AML-193 (cell line): ENCODE data around the gene SLC25A29.

Experiments
- DNase-seq, 2 experiments: peaks; one replicate each; lab custom pipeline; 2025; lab: John Stamatoyannopoulos, UW

Gene SLC25A29

DNA sequence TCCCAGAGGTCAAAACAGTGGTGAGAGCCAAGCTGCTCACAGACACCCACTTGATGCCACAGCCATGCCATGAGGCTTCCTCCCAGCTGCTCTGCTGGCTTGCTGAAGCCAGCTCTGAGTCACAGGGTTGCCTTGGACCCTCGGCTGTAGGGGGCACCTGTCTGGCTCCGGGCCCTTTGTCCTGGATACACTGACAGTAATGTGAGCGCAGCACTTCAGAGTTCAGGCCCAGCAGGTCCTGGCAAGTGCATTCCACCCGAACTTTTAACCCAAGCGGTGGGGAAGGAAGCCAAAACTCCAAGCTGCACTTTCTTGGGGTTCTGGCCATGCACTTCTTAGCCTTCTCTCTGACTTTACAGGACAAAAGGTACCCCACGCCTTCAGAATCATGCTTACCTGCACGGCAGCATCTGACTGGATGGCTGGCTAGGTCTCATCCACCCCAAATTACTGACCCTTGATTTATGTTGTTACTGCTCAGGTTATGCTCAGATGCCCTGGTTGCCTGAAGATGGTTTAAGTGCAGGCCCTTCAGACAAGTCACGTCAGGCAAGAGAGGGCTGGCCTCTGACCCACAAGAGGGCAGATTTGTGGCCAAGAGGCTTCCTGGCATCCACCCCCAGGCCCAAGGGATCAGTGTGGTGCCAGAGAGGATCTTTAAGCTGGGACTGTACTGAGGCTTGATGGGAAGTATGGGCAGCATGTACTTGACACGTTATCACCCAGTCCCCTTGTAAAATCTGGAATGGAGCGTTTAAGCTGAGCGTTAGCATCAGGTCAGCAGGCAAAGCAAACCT lies 24.8 kb downstream of the SLC25A29 start:
- no peak for DNase-seq

DNA sequence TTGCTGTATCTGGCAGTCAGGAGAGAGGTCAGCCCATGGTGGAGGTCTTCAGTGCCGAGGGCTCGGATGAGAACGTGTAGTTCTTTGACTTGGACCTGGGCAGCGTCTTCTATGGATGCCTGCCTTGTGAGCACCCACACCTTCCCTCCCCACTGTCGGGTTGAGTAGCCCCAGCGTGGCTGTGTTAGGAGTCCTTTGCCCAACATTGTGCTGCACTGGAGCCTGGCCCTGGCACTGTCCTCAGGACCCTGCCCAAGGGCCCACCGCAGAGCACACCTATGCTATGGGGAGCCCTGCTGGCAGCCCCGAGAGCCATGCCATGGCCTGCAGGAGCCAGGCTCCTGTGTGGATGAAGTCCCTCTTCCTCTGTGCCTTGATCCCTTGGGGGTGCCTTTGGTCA lies 26.7 kb downstream of the SLC25A29 start:
- DNase-seq: no peak

DNA sequence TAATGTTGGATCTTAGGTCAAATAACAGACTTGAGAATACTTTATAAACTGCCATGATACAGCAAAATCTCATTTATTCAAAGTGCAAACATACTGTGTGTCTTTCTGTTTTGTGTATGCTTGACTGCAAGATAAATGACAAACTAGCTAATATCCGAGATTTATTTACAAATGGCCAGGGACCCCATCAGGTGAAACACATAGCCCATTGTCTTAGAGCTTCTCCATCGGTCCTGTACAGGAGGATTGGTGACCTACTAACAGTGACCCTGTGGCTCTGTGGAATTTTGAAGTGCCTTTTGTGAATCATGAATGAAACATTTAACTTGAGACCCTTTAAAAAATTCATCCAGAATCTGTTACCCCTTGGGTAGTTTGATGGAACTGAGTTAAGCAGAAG lies 27.1 kb downstream of the SLC25A29 start:
- DNase-seq: no peak

DNA sequence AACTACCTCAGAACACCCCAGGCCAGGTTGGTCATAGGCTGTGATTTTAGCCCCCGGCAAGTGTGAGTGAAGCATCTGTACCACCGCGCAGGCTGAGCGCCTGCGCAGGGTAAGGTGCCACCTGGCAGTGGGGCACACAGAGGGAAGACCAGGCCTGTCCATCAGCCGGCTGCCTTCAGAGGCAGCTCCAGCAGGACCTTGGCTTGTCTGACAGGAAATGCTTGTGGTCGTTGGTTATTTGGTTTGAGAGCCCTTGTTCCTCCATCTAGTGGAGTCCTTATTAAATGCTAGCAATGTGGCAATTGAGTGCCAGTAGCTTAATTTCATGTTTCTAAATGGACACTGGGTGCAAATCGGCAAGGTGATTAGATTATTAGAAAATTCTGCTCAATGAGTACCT lies 27.5 kb downstream of the SLC25A29 start:
- DNase-seq: peak; percentile 56 to 76

DNA sequence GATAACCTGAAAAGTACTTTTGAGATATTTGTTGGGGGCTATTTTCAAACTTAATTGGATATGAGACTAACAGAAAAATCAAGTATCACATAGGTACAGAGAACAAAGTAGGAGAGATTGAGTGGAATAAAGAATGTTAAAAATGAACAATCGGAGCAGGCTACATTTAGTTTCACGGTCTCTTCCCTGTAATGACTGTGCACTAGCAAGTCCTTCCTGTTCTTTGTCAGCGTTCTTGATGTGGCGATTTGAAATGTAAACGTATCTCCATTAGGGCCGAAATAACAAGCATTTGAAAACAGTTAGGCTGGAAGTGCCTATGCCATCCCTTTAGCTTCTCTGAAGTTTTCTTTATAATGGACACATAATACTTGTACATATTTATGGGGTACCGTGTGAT lies 31.0 kb downstream of the SLC25A29 start:
- no peak for DNase-seq

DNA sequence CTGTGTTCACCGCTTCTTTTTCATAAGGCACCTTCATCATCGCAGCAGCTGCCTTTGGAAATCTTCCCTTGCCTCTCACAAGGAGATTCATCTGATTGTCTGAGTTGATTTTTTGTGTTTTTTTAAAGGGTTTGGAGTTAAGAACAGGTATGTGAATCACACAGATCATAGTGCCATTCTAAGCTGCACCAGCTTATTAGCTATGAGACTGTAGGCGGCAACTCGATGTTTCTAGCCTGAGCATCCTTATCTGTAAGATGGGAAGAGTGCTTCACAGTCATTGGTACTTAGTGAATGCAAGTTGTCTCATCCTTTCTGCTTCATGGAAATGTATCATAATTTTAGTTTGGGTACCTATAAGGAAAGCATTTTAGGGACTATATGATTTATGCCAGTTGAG lies 32.0 kb downstream of the SLC25A29 start:
- no peak for DNase-seq

DNA sequence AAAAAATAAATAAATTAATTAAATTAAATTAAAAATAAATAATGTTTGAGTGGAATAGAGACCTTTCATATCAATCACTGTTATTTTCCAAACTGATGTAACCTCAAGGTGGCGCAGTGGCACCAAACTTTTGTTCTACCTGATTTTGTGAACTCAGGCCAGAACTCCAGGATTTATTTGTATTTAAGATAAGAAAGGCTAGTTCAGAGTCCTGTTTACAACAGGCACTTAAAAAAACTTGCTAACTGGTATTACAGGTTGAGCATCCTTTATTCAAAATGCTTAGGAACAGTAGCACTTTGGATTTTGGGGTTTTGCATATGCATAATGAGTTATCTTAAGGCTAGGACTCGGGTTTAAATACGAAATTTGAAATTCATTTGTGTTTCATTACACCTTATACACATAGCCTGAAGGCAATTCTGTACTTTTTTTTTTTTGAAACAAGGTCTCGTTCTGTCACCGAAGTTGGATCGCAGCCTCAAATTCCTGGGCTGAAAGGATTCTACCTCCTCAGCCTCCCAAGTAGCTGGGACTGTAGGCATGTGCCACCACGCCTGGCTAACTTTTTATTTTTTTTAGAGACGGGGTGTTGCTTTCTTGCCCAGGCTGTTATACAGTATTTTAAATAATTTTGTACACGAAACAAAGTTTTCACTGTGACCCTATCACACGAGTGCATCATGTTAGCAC lies 34.9 kb downstream of the SLC25A29 start:
- DNase-seq: no peak

DNA sequence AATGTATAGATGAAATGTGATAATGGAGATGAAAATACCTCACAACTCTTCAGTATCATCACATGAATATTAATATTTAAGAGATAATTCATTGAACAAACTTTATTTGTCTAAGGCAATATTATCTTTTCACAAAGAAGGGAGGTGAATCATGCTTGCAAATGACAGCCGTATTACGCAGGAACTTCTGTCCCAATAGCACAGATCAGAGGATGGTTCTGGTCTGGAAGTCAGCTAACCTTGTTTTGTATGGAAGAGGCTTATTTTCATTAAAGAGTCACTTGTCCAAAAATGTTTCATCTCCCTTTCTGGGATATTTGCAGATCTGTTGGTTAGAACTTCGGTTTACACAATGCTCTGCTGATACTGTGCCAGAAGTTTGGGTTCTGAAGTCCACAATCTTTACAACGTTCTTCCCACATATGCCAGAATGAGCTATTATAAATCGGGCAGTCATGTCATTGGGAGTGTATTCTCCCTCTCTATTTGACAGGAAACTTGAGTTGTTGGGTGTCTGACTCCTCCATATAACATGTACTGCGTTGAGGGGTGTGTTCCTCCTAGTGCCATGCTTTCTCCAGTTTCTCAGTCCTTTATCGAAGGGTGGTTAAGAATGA lies 37.5 kb downstream of the SLC25A29 start:
- DNase-seq: no peak

DNA sequence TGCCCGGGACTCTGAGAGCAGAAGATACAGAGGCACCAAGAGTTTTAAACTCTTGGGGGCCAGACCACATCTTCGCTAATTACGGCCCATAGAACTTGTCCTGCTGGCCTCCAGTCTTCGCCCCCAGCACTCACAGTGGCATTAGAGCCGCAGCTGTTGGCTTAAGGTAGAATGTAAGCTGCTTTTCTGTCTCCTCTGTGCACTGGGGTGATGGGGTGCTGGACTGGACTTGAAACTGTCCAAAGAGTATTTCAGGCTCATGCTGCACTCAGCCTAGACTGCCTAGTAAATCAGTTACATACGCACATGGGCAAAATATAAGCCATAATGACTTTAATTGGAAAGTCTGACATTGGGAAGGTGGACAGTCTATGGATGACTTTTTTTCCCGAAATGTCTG lies 38.3 kb downstream of the SLC25A29 start:
- no peak for DNase-seq

DNA sequence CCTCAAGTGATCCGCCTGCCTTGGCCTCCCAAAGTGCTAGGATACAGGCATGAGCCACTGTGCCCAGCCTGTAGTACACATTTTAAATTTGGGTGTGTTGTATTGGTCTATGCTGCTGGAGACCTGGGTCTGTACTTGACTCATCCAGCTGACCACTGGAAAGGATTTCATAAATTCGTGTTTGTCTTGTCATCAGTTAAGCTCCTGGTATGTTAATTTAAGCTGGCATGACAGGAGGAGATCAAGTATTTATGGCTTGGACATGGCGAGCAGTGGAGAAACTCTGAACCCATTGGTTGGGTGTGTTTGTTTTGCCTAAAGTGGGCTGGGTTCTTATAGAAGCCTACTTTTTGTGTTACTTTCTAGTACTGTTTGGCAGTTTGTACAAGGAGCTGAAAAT lies 43.1 kb downstream of the SLC25A29 start:
- no peak for DNase-seq

DNA sequence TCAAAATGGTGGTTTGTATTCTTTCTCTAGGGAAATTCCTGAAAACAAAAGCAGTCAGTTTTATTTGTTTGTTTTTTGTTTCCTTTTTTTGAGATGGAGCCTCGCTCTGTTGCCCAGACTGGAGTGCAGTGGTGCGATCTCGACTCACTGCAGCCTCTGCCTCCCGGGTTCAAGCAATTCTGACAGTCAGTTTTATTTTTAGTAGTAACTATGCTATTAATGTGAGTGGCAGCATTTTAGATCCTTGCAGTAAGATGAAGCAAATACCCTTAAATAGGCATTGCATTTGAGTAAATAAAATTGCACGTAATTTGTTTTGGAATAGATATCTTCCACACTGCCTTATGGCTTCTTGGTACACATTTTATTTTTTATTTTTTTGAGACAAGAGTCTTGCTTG lies 43.7 kb downstream of the SLC25A29 start:
- no peak for DNase-seq

DNA sequence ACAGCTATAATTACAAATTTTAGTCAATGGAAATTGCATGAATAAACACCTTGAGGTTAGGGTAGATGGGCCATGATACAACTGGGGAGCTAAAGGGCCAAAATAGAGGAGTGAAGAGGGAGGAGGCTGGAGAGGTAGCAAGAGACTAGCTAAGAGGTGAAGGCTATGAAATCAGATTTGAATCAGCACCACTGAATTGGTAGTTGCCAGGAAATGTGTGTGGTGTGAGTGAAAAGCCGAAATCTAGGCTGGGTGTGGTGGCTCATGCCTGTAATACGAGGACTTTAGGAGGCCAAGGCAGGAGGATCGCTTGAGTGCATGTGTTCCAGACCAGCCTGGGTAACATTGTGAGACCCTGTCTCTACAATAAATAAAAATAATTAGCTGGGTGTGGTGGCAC lies 44.6 kb downstream of the SLC25A29 start:
- DNase-seq: no peak

DNA sequence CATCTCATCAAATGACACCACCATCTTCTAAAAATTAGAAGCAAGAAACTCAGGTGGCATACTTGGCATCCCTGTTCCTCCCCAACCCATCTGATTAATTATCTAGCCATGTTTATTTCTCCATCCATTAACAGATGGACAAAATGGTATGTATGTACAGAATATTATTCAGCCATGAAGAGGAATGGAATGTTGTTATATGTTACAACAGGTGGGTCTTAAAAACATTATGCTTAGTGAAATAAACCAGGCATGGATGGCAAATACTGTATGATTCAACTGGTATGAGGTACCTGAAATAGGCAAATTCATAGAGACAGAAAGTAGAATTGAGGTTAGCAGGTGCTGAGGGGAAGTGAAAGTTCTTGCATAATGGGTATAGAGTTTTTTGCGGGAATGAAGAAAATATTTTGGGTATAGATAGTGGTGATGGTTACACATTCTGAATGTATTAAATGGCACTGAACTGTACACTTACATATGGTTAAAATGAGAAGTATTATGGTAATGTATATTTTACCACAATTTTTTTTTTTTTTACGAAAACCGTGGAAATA lies 49.8 kb downstream of the SLC25A29 start:
- DNase-seq: no peak

DNA sequence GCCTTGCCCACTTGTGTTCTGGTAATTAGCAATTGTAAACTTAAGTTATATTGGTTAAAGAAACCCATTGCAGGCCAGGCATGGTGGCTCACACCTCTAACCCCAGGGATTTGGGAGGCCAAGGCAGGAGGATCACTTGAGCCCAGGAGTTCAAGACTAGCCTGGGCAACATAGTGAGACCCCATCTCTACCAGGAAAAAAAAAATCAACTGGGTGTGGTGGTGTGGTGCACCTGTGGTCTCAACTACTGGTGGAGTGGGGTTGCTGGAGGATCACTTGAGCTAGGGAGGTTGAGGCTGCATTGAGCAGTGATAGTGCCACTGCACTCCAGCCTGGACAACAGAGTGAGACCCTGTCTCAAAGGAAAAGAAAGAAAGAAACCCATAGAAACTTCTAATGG lies 53.6 kb downstream of the SLC25A29 start:
- no peak for DNase-seq

DNA sequence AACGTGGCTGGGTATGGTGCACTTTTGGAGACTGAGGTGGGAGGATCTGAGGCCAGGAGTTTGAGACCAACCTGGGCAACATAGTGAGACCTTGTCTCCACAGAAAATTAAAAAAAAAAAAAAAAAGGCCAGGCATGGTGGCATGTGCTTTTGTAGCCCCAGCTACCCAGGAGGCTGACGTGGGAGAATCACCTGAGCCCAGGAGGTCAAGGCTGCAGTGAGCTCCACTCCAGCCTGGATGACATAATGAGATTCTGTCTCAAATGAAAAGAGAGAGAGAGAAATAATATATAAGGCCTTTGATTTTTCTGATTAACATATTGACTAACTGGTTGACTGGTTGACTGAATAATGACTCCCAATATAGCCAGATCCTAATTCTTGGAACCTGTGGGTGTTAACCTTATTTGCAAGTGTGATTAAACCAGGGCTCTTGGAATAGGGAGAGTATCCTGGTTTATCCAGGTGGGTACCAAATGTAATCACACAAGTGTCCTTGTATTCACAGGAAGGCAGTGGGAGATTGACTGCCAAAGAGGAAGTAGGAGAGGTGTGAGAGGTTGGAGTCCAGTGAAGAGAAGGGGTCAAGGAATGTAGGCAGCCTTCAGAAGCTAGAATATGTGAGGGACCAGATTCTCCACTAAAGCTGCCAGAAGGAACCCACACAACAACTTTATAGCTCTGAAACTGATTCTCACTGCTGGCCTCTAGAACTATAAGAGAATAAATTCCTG lies 55.3 kb downstream of the SLC25A29 start:
- DNase-seq: no peak

DNA sequence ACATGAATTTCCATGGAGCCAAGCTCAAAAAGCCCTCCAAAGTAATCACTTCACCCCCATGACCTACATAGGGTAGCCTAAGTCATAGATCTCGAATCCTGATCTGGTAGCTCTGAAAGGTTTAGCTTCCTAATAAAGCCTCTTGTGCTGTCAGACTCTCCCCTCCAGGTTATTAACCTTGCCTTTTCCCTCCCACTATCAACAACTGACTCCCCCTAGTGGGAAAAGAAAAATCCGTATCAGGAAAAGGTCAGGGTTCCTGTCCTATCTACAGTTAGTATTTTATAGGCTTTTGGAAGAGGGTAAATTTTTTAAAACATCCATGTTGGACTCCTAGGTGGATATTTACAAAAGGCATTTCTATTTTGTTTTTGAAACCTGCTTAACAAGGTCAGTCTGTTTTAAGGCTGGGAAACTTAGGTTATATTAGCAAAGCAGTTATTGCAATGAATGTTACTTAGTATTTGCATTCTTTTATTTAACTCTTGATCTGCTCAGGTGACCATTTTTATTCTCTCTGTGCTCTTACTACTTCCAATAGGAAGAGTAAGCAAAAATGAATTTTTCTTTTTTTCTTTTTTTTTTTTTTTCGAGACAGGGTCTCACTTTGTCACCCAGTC lies 59.3 kb downstream of the SLC25A29 start:
- peak; percentile 28 to 58 for DNase-seq

DNA sequence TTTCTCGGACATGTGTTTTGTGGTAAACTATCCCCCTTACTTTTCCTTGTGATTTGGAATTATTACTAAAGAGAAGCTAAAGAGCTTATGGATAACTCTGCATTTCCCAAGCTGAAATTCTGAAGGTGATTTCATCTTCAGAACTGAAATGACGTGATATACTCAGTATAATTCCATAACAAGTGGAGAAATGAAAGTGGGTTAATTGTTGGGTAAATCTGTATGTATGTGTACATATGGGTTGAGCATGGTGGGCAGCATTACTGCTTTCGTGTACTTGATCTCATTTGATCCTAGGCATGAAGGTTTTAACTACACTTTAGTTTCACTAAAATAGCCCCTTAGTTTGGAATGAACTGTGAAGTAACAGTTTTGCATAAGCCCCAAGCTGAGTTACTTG lies 63.2 kb downstream of the SLC25A29 start:
- DNase-seq: no peak

DNA sequence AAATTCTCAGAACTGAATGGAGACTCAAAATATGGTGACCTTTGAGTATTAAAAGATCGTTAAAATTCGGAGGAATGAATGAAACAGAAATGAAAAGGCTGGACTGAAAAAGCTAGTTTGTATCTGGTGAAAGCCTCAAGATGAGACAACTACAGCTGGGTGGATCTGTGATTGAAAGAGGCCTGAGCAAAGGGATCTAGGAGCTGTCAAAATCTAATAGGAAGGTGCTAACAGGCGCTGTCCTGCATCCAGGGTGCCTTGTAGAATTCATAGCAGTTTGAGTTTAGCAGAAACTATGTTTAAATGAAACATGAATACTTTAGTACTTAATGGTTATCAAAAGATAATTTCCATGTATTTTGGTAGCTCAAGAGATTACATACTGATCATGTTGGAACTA lies 65.0 kb downstream of the SLC25A29 start:
- no peak for DNase-seq
